ENCODE measurements around the gene SGCA. TPM values are rescaled to one million over a fixed set of nuclear protein-coding genes. Genes with fewer than 3 reads are reported as not detected.

Gene SGCA
- total and polyA plus RNA-seq, 10 of the 15 experiments (the other 5 are each of a cell fraction or from before 2014, with no cell fraction given) = 0.13 to 2.2 (median 0.50) TPM; not detected in 2

- 52% methylated on average over 4 of the region's 4 CpGs for WGBS (ENCODE audit: insufficient coverage, insufficient replicate concordance, low lambda C conversion rate, missing lambda C conversion rate)
- intact Hi-C loops (cut with micrococcal nuclease; ENCODE audit: unreplicated experiment) = no loop called here
Measured at GRCh38 chr17:50157891-50158290, 7.9 kb upstream of the SGCA start.

DNA sequence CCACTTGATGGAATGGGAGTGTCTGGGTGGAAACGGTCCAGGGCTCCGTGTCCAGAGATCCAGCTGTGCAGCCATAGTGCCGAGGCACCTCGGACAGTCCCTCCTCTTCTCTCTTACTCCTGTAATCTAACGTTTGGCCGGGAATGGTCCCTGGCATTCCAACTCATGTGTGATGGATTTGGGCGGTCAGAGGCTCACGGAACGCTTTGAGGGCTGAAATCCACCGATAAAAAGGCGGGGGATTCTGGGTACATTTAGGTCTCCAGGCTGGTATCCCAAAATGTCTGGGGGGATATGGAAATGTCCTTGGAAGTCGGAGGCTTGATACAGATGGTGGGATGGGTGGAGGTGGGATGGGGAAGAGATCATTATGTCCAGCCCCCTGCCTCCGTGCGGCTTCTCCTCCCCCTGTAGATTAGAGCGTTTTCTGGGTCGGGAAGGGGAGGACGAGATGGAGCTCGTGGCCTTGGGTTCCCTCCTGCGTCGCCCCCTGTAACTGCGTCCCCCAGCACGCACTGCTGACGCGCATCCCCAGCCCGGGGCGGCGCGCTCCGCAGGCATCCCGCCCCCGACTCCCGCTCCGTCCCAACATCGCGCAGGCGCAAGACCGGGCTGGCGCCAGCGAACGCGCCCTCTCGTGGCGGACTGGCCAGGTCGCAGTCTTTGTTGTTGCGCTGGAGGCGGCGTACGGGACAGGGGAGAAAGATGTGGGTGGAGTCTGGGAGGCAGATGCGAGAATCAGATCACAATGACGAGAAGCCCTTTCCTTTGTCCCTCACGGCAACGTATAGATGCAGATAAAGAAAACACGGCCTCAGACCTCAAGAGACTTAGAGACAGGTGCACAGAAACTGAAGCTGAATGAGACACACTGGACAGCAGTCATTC lies 4.5 kb upstream of the SGCA start:
- FAIRE-seq (peak; percentile 97), DNase-seq (ENCODE audit: low read depth, low spot score) (peak; percentile 80), ATAC-seq (peak; percentile 96)
- H3K4me2 ChIP-seq (ENCODE audit: control insufficient read depth, insufficient read depth) = peak overlapping the region; percentile 90
- CTCF ChIA-PET = interaction anchor here (0.8 to 2.8 kb wide), 27 partner anchors 9 to 163 kb away, joined by 3 to 99 read pairs (median 6); partner anchors contain the start of genes COL1A1, PDK2, PPP1R9B and SAMD14
- H3K27me3 ChIP-seq (replicated peaks in 1 of 2; ENCODE audit: control insufficient read depth in 2 of 2, insufficient read depth in 2 of 2, low read length in 1 of 2) = no peaks in the 10 kb centered on the region
- H2AFZ ChIP-seq (ENCODE audit: control insufficient read depth, low read depth, low read length) = peak overlapping the region; percentile 84
- POLR2A ChIA-PET = interaction anchor here (0.6 to 2.6 kb wide), 11 partner anchors 9 to 128 kb away, joined by 3 to 18 read pairs (median 5); no protein-coding TSS in a partner anchor
- RAD21 ChIA-PET (ENCODE audit: unreplicated experiment) = interaction anchor here (0.7 to 2.6 kb wide), 13 partner anchors 9 to 67 kb away, joined by 3 to 19 read pairs (median 6); no protein-coding TSS in a partner anchor
- in situ Hi-C loops (cut with MboI) = loop anchor here (5.0 kb wide), 1 partner anchor 36 kb away; no protein-coding TSS in a partner anchor
- H3K9me3 ChIP-seq (replicated peaks; ENCODE audit: control insufficient read depth, insufficient read depth, low read length) = no peaks in the 10 kb centered on the region
- SMC1A ChIA-PET (ENCODE audit: uncharacterized antibody, unreplicated experiment) = interaction anchor here (0.8 to 2.8 kb wide), 16 partner anchors 10 to 67 kb away, joined by 3 to 31 read pairs (median 6); partner anchors contain the start of genes PDK2 and PPP1R9B
- H4K20me1 ChIP-seq (ENCODE audit: control insufficient read depth, insufficient read depth) = no peaks in the 10 kb centered on the region
- H3K36me3 ChIP-seq (ENCODE audit: control insufficient read depth in 2 of 2, insufficient read depth in 2 of 2, low read length in 1 of 2) = no peaks in the 10 kb centered on the region
- intact Hi-C loops (cut with micrococcal nuclease; ENCODE audit: unreplicated experiment) = loop anchor here (1.0 kb wide), 2 partner anchors 21 to 67 kb away; no protein-coding TSS in a partner anchor
- peak overlapping the region; percentile 32; the same call in 1 of the 2 replicates for H3K27ac ChIP-seq (ENCODE audit: control insufficient read depth, insufficient read depth)
- peak overlapping the region; percentile 64 for H3K9ac ChIP-seq (ENCODE audit: control insufficient read depth, insufficient read depth, low read length)
- H3K4me3 ChIP-seq = peak overlapping the region; percentile 53
- peaks cover 26% of the 10 kb centered on the region for H3K4me1 ChIP-seq (ENCODE audit: control insufficient read depth, insufficient read depth, low read length)
- TSS peak; percentile 71 for BruUV-seq (replicated peaks)
- H3K79me2 ChIP-seq (ENCODE audit: control insufficient read depth, insufficient read depth, low read length) = no peaks in the 10 kb centered on the region
- 5% methylated on average over 51 of the region's 53 CpGs for WGBS (ENCODE audit: insufficient coverage, insufficient replicate concordance, low lambda C conversion rate, missing lambda C conversion rate)
- TF ChIP-seq CEBPB (IDR thresholded peaks at IDR 0.05; ENCODE audit: borderline replicate concordance in 1 of 2, low read depth in 2 of 2, low read length in 2 of 2) (no peak), ZNF207 (IDR thresholded peaks at IDR 0.05; ENCODE audit: borderline replicate concordance) (no peak), ZNF24 (IDR thresholded peaks at IDR 0.05) (peak; percentile 30; the same call in 1 of the 2 replicates), PKNOX1 (IDR thresholded peaks at IDR 0.05) (no peak), KLF5 (IDR thresholded peaks at IDR 0.05; ENCODE audit: partially characterized antibody) (peak; percentile 65), HDGF (IDR thresholded peaks at IDR 0.05) (0 out of 2 replicates have a peak, but pooled peaks have one; percentile 61)
- TF ChIP-seq, protein P1, sequence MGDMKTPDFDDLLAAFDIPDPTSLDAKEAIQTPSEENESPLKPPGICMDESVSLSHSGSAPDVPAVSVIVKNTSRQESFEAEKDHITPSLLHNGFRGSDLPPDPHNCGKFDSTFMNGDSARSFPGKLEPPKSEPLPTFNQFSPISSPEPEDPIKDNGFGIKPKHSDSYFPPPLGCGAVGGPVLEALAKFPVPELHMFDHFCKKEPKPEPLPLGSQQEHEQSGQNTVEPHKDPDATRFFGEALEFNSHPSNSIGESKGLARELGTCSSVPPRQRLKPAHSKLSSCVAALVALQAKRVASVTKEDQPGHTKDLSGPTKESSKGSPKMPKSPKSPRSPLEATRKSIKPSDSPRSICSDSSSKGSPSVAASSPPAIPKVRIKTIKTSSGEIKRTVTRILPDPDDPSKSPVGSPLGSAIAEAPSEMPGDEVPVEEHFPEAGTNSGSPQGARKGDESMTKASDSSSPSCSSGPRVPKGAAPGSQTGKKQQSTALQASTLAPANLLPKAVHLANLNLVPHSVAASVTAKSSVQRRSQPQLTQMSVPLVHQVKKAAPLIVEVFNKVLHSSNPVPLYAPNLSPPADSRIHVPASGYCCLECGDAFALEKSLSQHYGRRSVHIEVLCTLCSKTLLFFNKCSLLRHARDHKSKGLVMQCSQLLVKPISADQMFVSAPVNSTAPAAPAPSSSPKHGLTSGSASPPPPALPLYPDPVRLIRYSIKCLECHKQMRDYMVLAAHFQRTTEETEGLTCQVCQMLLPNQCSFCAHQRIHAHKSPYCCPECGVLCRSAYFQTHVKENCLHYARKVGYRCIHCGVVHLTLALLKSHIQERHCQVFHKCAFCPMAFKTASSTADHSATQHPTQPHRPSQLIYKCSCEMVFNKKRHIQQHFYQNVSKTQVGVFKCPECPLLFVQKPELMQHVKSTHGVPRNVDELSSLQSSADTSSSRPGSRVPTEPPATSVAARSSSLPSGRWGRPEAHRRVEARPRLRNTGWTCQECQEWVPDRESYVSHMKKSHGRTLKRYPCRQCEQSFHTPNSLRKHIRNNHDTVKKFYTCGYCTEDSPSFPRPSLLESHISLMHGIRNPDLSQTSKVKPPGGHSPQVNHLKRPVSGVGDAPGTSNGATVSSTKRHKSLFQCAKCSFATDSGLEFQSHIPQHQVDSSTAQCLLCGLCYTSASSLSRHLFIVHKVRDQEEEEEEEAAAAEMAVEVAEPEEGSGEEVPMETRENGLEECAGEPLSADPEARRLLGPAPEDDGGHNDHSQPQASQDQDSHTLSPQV (IDR thresholded peaks at IDR 0.05) = peak; percentile 49; the same call in 1 of the 2 replicates

More at GRCh38 chr17:50157891-50158290, 7.9 kb upstream of the SGCA start:
- ATAC-seq = no peak
- ChIA-PET SMC1A (ENCODE audit: uncharacterized antibody, unreplicated experiment) (interaction anchor here (1.1 kb wide), 1 partner anchor 12 kb away, joined by 3 read pairs; no protein-coding TSS in a partner anchor), RAD21 (ENCODE audit: unreplicated experiment) (interaction anchor here (0.7 kb wide), 1 partner anchor 11 kb away, joined by 3 read pairs; no protein-coding TSS in a partner anchor), POLR2A (interaction anchor here (0.6 to 0.9 kb wide), 3 partner anchors 9 to 178 kb away, joined by 3 to 4 read pairs (median 4); no protein-coding TSS in a partner anchor), CTCF (interaction anchor here (1.1 to 3.0 kb wide), 2 partner anchors 18 to 43 kb away, joined by 3 to 16 read pairs; no protein-coding TSS in a partner anchor)
- H3K27me3 ChIP-seq (replicated peaks in 1 of 2; ENCODE audit: control insufficient read depth in 2 of 2, insufficient read depth in 2 of 2, low read length in 1 of 2) = no peaks in the 10 kb centered on the region
- H3K4me1 ChIP-seq (ENCODE audit: control insufficient read depth, insufficient read depth, low read length) = peaks cover 39% of the 10 kb centered on the region
- DNase-seq (ENCODE audit: low read depth, low spot score) = no peak
- no peak overlapping the region for H3K4me2 ChIP-seq (ENCODE audit: control insufficient read depth, insufficient read depth)
- no TSS peak for BruUV-seq (replicated peaks)
- H3K9me3 ChIP-seq (replicated peaks; ENCODE audit: control insufficient read depth, insufficient read depth, low read length) = no peaks in the 10 kb centered on the region
- no peak overlapping the region for H3K27ac ChIP-seq (ENCODE audit: control insufficient read depth, insufficient read depth)
- H3K9ac ChIP-seq (ENCODE audit: control insufficient read depth, insufficient read depth, low read length) = no peak overlapping the region
- in situ Hi-C loops (cut with MboI) = no loop called here
- H2AFZ ChIP-seq (ENCODE audit: control insufficient read depth, low read depth, low read length) = no peak overlapping the region
- TF ChIP-seq RAD21 (IDR thresholded peaks at IDR 0.05; ENCODE audit: insufficient read depth, low read depth, low read length) (no peak), CEBPB (IDR thresholded peaks at IDR 0.05; ENCODE audit: borderline replicate concordance in 1 of 2, low read depth in 2 of 2, low read length in 2 of 2) (no peak)
- no peak for FAIRE-seq
- H4K20me1 ChIP-seq (ENCODE audit: control insufficient read depth, insufficient read depth) = no peaks in the 10 kb centered on the region
- no peaks in the 10 kb centered on the region for H3K79me2 ChIP-seq (ENCODE audit: control insufficient read depth, insufficient read depth, low read length)
- H3K4me3 ChIP-seq = no peak overlapping the region
- H3K36me3 ChIP-seq (ENCODE audit: control insufficient read depth in 2 of 2, insufficient read depth in 2 of 2, low read length in 1 of 2) = no peaks in the 10 kb centered on the region

Data from GM12878 (cell line).